OCI-LY3 (cell line): ENCODE measurements around the gene NTN4.
A peak's percentile ranks its signal among the peaks of the same experiment; 100 is the strongest.

Source experiments
- H2AFZ ChIP-seq: fragments of 200-600, 300-600 bp; shearing (Covaris generic); 2 replicates; pipeline ENCODE4 v1.6.0; 2014; ENCODE audit warnings: antibody characterized with exemption, low read depth, low read length
- H3K27ac ChIP-seq: fragments of 200-600, 300-600 bp; sonication (generic); 2 replicates; pipeline ENCODE4 v1.5.1; 2014; ENCODE audit warnings: mild to moderate bottlenecking, low read length, moderate library complexity, mixed read lengths
- H3K27me3 ChIP-seq: fragments of 200-600, 300-600 bp; sonication (generic); 2 replicates; pipeline ENCODE4 v1.6.1; 2014; ENCODE audit warnings: low read depth, low read length, mixed read lengths
- H3K36me3 ChIP-seq: fragments of 200-600, 300-600 bp; sonication (generic); replicated peaks from 2 replicates; pipeline ENCODE3; 2014; ENCODE audit warnings: low read depth, low read length, mixed read lengths
- H3K4me1 ChIP-seq: fragments of 300-600, 200-600 bp; sonication (generic); 2 replicates; pipeline ENCODE4 v1.6.1; 2014; ENCODE audit warnings: low read length, mixed read lengths
- H3K4me2 ChIP-seq: fragments of 200-600, 300-600 bp; sonication (generic); 2 replicates; pipeline ENCODE4 v1.6.1; 2014; ENCODE audit warnings: low read length, mixed read lengths
- H3K4me3 ChIP-seq: fragments of 300-600, 200-600 bp; sonication (generic); 2 replicates; pipeline ENCODE4 v1.5.1; 2014; ENCODE audit warnings: antibody characterized with exemption, mild to moderate bottlenecking, low read length, moderate library complexity
- H3K79me2 ChIP-seq: fragments of 300-600, 200-600 bp; shearing (Covaris generic); 2 replicates; pipeline ENCODE4 v1.6.1; 2014; ENCODE audit warnings: mild to moderate bottlenecking, low read length, mixed read lengths
- H3K9ac ChIP-seq: fragments of 300-600, 200-600 bp; shearing (Covaris generic); 2 replicates; pipeline ENCODE4 v1.6.0; 2014; ENCODE audit warnings: mild to moderate bottlenecking, low read length, moderate library complexity
- H3K9me3 ChIP-seq: fragments of 200-600, 300-600 bp; shearing (Covaris generic); 2 replicates; pipeline ENCODE4 v1.6.1; 2014; ENCODE audit warnings: low read length, mixed read lengths; ENCODE audit not compliant: insufficient read depth
- H4K20me1 ChIP-seq: fragments of 200-600, 300-600 bp; sonication (generic); 2 replicates; pipeline ENCODE4 v1.6.1; 2016; ENCODE audit warnings: low read length, mixed read lengths; ENCODE audit not compliant: insufficient read depth
- CTCF ChIP-seq: fragments of 200-600, 300-600 bp; sonication (generic); IDR thresholded peaks from 2 replicates; pipeline ENCODE4 v1.5.1; 2014; ENCODE audit warnings: antibody characterized with exemption, low read length, low read depth
- EZH2phosphoT487 ChIP-seq: fragments of 200-600 bp; shearing (Covaris generic); IDR thresholded peaks from 2 replicates; pipeline ENCODE4 v1.6.1; 2018; ENCODE audit warnings: antibody characterized with exemption, mixed run types, low read depth

NTN4 gene

GRCh38 chr12:95790917-95791849 lies 619 bp upstream of the NTN4 start:
- peak overlapping the region; percentile 81 for H3K4me3 ChIP-seq
- peaks cover 43% of the 10 kb centered on the region for H3K27me3 ChIP-seq
- H3K27ac ChIP-seq: no peak overlapping the region
- no peaks in the 10 kb centered on the region for H3K79me2 ChIP-seq
- H4K20me1 ChIP-seq: no peaks in the 10 kb centered on the region
- TF ChIP-seq EZH2phosphoT487 (peak; percentile 50), CTCF (no peak)
- H3K4me1 ChIP-seq: no peaks in the 10 kb centered on the region
- no peaks in the 10 kb centered on the region for H3K9me3 ChIP-seq
- H3K9ac ChIP-seq: peak overlapping the region; percentile 38; the same call in 1 of the 2 replicates
- H3K4me2 ChIP-seq: peak overlapping the region; percentile 92
- no peaks in the 10 kb centered on the region for H3K36me3 ChIP-seq
- H2AFZ ChIP-seq: peak overlapping the region; percentile 72; the same call in 1 of the 2 replicates

- Histone ChIP-seq H3K27ac (no peak overlapping the region), H4K20me1 (no peaks in the 10 kb centered on the region), H3K4me1 (no peaks in the 10 kb centered on the region), H3K4me2 (peak overlapping the region; percentile 92), H3K79me2 (no peaks in the 10 kb centered on the region), H3K27me3 (peaks cover 36% of the 10 kb centered on the region), H2AFZ (peak overlapping the region; percentile 78; the same call in 1 of the 2 replicates), H3K9ac (peak overlapping the region; percentile 46; the same call in 1 of the 2 replicates), H3K4me3 (peak overlapping the region; percentile 81), H3K9me3 (no peaks in the 10 kb centered on the region), H3K36me3 (no peaks in the 10 kb centered on the region)
- TF ChIP-seq EZH2phosphoT487 (no peak), CTCF (no peak)
These were observed 1.2 kb downstream of the NTN4 start for GRCh38 chr12:95789126-95790032.

GRCh38 chr12:95788637-95789036 lies 1.9 kb downstream of the NTN4 start:
- no peaks in the 10 kb centered on the region for H3K9me3 ChIP-seq
- no peak overlapping the region for H3K27ac ChIP-seq
- H3K79me2 ChIP-seq: no peaks in the 10 kb centered on the region
- no peak overlapping the region for H2AFZ ChIP-seq
- no peaks in the 10 kb centered on the region for H3K4me1 ChIP-seq
- H4K20me1 ChIP-seq: no peaks in the 10 kb centered on the region
- no peak overlapping the region for H3K9ac ChIP-seq
- peaks cover 30% of the 10 kb centered on the region for H3K27me3 ChIP-seq
- no peak for TF ChIP-seq CTCF
- no peak for TF ChIP-seq EZH2phosphoT487
- H3K36me3 ChIP-seq: no peaks in the 10 kb centered on the region
- no peak overlapping the region for H3K4me3 ChIP-seq
- H3K4me2 ChIP-seq: no peak overlapping the region
